ENCODE results near the gene IBTK. TPM values are rescaled to one million over a fixed set of nuclear protein-coding genes. Genes with fewer than 3 reads are reported as not detected.
"Not testable (repeated sequence)": the region's sequence is repeated elsewhere in the genome, so short reads cannot be mapped to it uniquely, and the experiment has no call there.

Gene IBTK
- total RNA-seq, 1 experiment from 2014 or later = 24.1 TPM

DNA sequence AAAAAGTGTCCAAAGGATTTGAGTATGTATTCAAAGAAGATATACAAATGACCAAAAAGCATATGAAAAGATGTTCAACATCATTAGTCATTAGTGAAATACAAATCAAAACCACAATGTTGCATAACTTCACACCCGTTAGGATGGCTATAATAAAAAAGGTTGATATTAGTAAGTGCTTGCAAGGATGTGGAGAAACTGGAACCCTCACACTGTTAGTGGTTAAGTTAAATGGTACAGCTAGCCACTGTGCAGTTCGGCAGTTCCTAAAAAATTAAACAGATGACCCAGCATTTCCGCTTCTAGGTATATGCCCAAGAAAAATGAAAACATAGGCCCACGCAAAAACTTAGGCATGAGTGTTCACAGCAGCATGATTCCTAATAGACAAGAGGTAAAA, 38.6 kb downstream of the IBTK start:
- ATAC-seq = no peak

DNA sequence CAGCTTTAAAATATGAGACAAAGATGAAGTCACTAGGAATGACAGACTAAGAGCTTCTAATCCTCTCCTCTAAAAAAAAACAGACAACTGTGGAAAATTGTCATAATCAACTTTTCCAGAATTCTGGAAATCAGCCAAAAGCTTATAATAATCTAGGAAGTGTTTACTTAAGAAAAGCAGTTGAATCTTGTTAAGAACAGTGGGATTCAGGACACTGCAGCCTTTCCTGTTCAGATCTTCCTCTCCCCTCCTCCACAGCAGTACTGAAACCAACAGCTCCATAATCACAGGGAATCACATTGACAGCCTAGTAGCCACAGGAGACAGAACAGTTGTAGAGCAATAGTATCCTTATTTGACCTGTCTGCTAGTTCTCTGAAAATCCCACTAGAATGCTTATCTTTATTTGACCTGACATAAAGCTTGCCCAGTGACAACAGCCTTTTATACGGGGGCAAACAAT, 41.6 kb downstream of the IBTK start:
- DNase-seq (ENCODE audit: low spot score) = no peak
- H3K27ac Mint-ChIP-seq = peak overlapping the region; percentile 13; the same call in 1 of the 2 replicates
- no peak overlapping the region for H3K4me3 Mint-ChIP-seq
- H3K27me3 Mint-ChIP-seq (ENCODE audit: low read depth) = no peaks in the 10 kb centered on the region
- no peaks in the 10 kb centered on the region for H3K4me1 Mint-ChIP-seq
- CTCF ChIA-PET = no interaction called here
- no peak for ATAC-seq
- H3K36me3 Mint-ChIP-seq = peaks cover 31% of the 10 kb centered on the region
- TF ChIP-seq KAT7 (CRISPR knock-in tag; IDR thresholded peaks at IDR 0.05; ENCODE audit: borderline replicate concordance) = no peak
- POLR2A ChIA-PET = no interaction called here
- no peaks in the 10 kb centered on the region for H3K9me3 Mint-ChIP-seq

More for the DNA sequence above, 38.6 kb downstream of the IBTK start:
- Mint-ChIP-seq H3K27me3 (ENCODE audit: low read depth) (no peaks in the 10 kb centered on the region), H3K27ac (no peak overlapping the region), H3K9me3 (no peaks in the 10 kb centered on the region), H3K4me3 (no peak overlapping the region), H3K4me1 (no peaks in the 10 kb centered on the region), H3K36me3 (peaks cover 35% of the 10 kb centered on the region)
- CTCF ChIA-PET = no interaction called here
- POLR2A ChIA-PET = no interaction called here
- no peak for DNase-seq (ENCODE audit: low spot score)
- TF ChIP-seq ZNF423 (CRISPR knock-in tag; IDR thresholded peaks at IDR 0.05) (no peak), ESRRA (CRISPR knock-in tag; IDR thresholded peaks at IDR 0.05; ENCODE audit: borderline replicate concordance) (no peak), PRRX2 (CRISPR knock-in tag; IDR thresholded peaks at IDR 0.05) (no peak), GRHL2 (CRISPR knock-in tag; IDR thresholded peaks at IDR 0.05; ENCODE audit: insufficient replicate concordance, severe bottlenecking) (no peak)
- TF ChIP-seq, protein P1, sequence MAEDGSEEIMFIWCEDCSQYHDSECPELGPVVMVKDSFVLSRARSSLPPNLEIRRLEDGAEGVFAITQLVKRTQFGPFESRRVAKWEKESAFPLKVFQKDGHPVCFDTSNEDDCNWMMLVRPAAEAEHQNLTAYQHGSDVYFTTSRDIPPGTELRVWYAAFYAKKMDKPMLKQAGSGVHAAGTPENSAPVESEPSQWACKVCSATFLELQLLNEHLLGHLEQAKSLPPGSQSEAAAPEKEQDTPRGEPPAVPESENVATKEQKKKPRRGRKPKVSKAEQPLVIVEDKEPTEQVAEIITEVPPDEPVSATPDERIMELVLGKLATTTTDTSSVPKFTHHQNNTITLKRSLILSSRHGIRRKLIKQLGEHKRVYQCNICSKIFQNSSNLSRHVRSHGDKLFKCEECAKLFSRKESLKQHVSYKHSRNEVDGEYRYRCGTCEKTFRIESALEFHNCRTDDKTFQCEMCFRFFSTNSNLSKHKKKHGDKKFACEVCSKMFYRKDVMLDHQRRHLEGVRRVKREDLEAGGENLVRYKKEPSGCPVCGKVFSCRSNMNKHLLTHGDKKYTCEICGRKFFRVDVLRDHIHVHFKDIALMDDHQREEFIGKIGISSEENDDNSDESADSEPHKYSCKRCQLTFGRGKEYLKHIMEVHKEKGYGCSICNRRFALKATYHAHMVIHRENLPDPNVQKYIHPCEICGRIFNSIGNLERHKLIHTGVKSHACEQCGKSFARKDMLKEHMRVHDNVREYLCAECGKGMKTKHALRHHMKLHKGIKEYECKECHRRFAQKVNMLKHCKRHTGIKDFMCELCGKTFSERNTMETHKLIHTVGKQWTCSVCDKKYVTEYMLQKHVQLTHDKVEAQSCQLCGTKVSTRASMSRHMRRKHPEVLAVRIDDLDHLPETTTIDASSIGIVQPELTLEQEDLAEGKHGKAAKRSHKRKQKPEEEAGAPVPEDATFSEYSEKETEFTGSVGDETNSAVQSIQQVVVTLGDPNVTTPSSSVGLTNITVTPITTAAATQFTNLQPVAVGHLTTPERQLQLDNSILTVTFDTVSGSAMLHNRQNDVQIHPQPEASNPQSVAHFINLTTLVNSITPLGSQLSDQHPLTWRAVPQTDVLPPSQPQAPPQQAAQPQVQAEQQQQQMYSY (CRISPR knock-in tag; IDR thresholded peaks at IDR 0.05) = no peak

DNA sequence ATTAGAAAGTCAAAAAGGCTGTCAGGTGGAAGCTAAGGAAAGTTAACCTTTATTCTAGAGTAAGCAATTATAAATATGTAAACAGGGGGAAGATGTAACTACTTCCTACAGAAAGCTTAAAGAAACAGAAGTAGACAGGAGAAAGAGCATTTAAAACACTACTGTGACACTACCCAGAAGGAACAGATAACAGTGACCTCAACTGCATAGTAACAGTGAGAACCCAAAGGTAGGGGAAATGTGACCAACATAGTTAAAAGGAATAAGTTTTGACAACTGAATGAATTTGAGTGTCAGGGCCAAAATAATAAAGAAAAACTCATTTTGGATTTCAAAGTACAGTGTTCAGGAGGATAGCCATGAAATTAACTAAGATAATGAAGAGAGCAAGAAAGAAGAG, 43.5 kb downstream of the IBTK start:
- Mint-ChIP-seq H3K27ac (no peak overlapping the region), H3K4me1 (peaks cover 5% of the 10 kb centered on the region; the same call in 1 of the 2 replicates), H3K36me3 (peaks cover 32% of the 10 kb centered on the region), H3K9me3 (no peaks in the 10 kb centered on the region), H3K4me3 (no peak overlapping the region), H3K27me3 (ENCODE audit: low read depth) (no peaks in the 10 kb centered on the region)
- no peak for TF ChIP-seq PRRX2 (CRISPR knock-in tag; IDR thresholded peaks at IDR 0.05)
- DNase-seq (ENCODE audit: low spot score) = no peak
- ChIA-PET CTCF (no interaction called here), POLR2A (no interaction called here)
- no peak for ATAC-seq

DNA sequence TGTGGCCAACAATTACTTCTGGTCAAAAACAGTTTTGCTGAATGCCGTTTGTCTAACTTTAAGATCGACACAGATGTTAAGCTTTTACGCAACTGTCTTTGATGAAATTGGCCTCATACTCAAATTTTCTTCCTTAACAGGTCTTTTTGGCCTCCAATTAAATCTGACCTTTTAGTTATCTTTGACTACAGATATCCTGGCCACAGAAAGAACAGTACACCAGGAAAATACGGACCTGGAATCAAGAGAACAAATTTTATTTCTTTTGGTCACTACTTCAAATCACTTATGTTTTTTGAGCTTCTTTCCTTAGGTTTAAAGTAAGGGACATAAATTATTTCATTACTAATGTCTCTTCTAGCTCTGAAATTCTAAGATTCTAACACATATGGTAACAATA, 49.8 kb downstream of the IBTK start:
- peaks cover 45% of the 10 kb centered on the region for H3K36me3 Mint-ChIP-seq
- H3K4me1 Mint-ChIP-seq = peaks cover 5% of the 10 kb centered on the region; the same call in 1 of the 2 replicates
- ATAC-seq (no peak), DNase-seq (ENCODE audit: low spot score) (no peak)
- H3K27ac Mint-ChIP-seq = no peak overlapping the region
- no peaks in the 10 kb centered on the region for H3K9me3 Mint-ChIP-seq
- CTCF ChIA-PET = no interaction called here
- no peak overlapping the region for H3K4me3 Mint-ChIP-seq
- POLR2A ChIA-PET = no interaction called here
- no peaks in the 10 kb centered on the region for H3K27me3 Mint-ChIP-seq (ENCODE audit: low read depth)
- TF ChIP-seq PRRX2 (CRISPR knock-in tag; IDR thresholded peaks at IDR 0.05) (no peak), SMAD4 (CRISPR knock-in tag; IDR thresholded peaks at IDR 0.05) (no peak), TP53 (CRISPR knock-in tag; IDR thresholded peaks at IDR 0.05) (no peak), RORB (CRISPR knock-in tag; IDR thresholded peaks at IDR 0.05) (no peak), ZNF396 (CRISPR knock-in tag; IDR thresholded peaks at IDR 0.05; ENCODE audit: borderline replicate concordance) (no peak), ZNF671 (CRISPR knock-in tag; IDR thresholded peaks at IDR 0.05) (no peak)
- TF ChIP-seq, protein P2, sequence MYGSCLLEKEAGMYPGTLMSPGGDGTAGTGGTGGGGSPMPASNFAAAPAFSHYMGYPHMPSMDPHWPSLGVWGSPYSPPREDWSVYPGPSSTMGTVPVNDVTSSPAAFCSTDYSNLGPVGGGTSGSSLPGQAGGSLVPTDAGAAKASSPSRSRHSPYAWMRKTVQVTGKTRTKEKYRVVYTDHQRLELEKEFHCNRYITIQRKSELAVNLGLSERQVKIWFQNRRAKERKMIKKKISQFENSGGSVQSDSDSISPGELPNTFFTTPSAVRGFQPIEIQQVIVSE (CRISPR knock-in tag; IDR thresholded peaks at IDR 0.05; ENCODE audit: borderline replicate concordance) = no peak
- TF ChIP-seq, protein P3, sequence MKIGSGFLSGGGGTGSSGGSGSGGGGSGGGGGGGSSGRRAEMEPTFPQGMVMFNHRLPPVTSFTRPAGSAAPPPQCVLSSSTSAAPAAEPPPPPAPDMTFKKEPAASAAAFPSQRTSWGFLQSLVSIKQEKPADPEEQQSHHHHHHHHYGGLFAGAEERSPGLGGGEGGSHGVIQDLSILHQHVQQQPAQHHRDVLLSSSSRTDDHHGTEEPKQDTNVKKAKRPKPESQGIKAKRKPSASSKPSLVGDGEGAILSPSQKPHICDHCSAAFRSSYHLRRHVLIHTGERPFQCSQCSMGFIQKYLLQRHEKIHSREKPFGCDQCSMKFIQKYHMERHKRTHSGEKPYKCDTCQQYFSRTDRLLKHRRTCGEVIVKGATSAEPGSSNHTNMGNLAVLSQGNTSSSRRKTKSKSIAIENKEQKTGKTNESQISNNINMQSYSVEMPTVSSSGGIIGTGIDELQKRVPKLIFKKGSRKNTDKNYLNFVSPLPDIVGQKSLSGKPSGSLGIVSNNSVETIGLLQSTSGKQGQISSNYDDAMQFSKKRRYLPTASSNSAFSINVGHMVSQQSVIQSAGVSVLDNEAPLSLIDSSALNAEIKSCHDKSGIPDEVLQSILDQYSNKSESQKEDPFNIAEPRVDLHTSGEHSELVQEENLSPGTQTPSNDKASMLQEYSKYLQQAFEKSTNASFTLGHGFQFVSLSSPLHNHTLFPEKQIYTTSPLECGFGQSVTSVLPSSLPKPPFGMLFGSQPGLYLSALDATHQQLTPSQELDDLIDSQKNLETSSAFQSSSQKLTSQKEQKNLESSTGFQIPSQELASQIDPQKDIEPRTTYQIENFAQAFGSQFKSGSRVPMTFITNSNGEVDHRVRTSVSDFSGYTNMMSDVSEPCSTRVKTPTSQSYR (CRISPR knock-in tag; IDR thresholded peaks at IDR 0.05) = no peak

DNA sequence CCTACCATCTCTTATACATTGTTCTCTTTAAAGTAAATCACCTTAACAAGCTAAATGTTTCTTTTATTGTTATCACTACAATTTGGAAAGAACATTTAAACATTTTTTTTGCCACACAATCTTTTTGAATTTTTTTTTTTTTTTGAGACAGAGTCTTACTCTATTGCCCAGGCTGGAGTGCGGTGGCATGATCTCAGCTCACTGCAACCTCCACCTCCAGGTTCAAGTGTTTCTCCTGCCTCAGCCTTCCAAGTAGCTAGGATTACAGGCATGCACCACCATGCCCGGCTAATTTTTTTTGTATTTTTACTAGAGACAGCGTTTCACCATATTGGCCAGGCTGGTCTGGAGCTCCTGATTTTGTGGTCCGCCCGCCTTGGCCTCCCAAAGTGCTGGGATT, 50.3 kb downstream of the IBTK start:
- H3K4me3 Mint-ChIP-seq; DNase-seq (ENCODE audit: low spot score); H3K27ac Mint-ChIP-seq; POLR2A ChIA-PET; H3K27me3 Mint-ChIP-seq (ENCODE audit: low read depth); H3K4me1 Mint-ChIP-seq; ATAC-seq; H3K9me3 Mint-ChIP-seq: not testable (repeated sequence)
- CTCF ChIA-PET = interaction anchor here (0.7 kb wide), 1 partner anchor 1121 kb away, joined by 3 read pairs; no protein-coding TSS in a partner anchor
- H3K36me3 Mint-ChIP-seq = peaks cover 42% of the 10 kb centered on the region

All from WTC11 (cell line).